T-helper 2 cell (primary cell): ENCODE measurements around the gene ATP13A3.

ENCODE experiments used
- DNase-seq, 5 experiments: peaks; one replicate each; pipeline versions ENCODE4 v3.0.0 to v3.0.0-alpha.2; 2012 to 2022

Gene ATP13A3

GRCh38 chr3:194390835-194391234 lies 96.0 kb downstream of the ATP13A3 start:
- DNase-seq: no peak

GRCh38 chr3:194389269-194389668 lies 97.5 kb downstream of the ATP13A3 start:
- no peak for DNase-seq

- no peak for DNase-seq
Observed at GRCh38 chr3:194387926-194388418, 98.8 kb downstream of the ATP13A3 start.

GRCh38 chr3:194387276-194387675 lies 99.5 kb downstream of the ATP13A3 start:
- no peak for DNase-seq

- DNase-seq: no peak
Observed at GRCh38 chr3:194386648-194387047, 100.2 kb downstream of the ATP13A3 start.

GRCh38 chr3:194386066-194386465 lies 100.7 kb downstream of the ATP13A3 start:
- DNase-seq: no peak

GRCh38 chr3:194384569-194385001 lies 102.2 kb downstream of the ATP13A3 start:
- no peak for DNase-seq

- DNase-seq: no peak
Observed at GRCh38 chr3:194384156-194384555, 102.6 kb downstream of the ATP13A3 start.

- no peak for DNase-seq
Observed at GRCh38 chr3:194383276-194383940, 103.4 kb downstream of the ATP13A3 start.

GRCh38 chr3:194382892-194383223 lies 103.9 kb downstream of the ATP13A3 start:
- DNase-seq: no peak

- no peak for DNase-seq
Observed at GRCh38 chr3:194382196-194382891, 104.5 kb downstream of the ATP13A3 start.

GRCh38 chr3:194381460-194381875 lies 105.3 kb downstream of the ATP13A3 start:
- DNase-seq: no peak

- no peak for DNase-seq
Observed at GRCh38 chr3:194380326-194380725, 106.5 kb downstream of the ATP13A3 start.

GRCh38 chr3:194379651-194380050 lies 107.2 kb downstream of the ATP13A3 start:
- DNase-seq: no peak

GRCh38 chr3:194379231-194379630 lies 107.6 kb downstream of the ATP13A3 start:
- no peak for DNase-seq

GRCh38 chr3:194377708-194378107 lies 109.1 kb downstream of the ATP13A3 start:
- no peak for DNase-seq

GRCh38 chr3:194376241-194376560 lies 110.6 kb downstream of the ATP13A3 start:
- no peak for DNase-seq

GRCh38 chr3:194375473-194376240 lies 111.1 kb downstream of the ATP13A3 start:
- DNase-seq: no peak

- no peak for DNase-seq
Observed at GRCh38 chr3:194374935-194375334, 111.9 kb downstream of the ATP13A3 start.

GRCh38 chr3:194373899-194374298 lies 112.9 kb downstream of the ATP13A3 start:
- no peak for DNase-seq

GRCh38 chr3:194373028-194373427 lies 113.8 kb downstream of the ATP13A3 start:
- no peak for DNase-seq

GRCh38 chr3:194370753-194371152 lies 116.0 kb downstream of the ATP13A3 start:
- DNase-seq: no peak

- no peak for DNase-seq
Observed at GRCh38 chr3:194369522-194370279, 117.1 kb downstream of the ATP13A3 start, which contains the start of gene LRRC15. Gene LRRC15, minus strand, starts transcription at chr3:194369743. Its CDS starts 8,700 bp downstream, at chr3:194361043.
